Measurements from ENCODE around the gene PEX6. TPM values are rescaled to one million over a fixed set of nuclear protein-coding genes. Genes with fewer than 3 reads are reported as not detected.

PEX6 gene
- total RNA-seq, 2 donors from 2014 or later = 7.9 to 13.8 TPM

GRCh38 chr6:42978487-42978838 is 518 bp downstream of the PEX6 start:
- DNase-seq (ENCODE audit: low spot score in 2 of 2) (peak in 1 of 2 donors; percentile 60), ATAC-seq (peak in 1 of 2 donors; percentile 12)
- Mint-ChIP-seq H3K9me3 (no peaks in the 10 kb centered on the region), H3K27ac (peak overlapping the region; percentile 90 to 92), H3K36me3 (peaks cover 5 to 16% of the 10 kb centered on the region in 2 donors)

- ATAC-seq = no peak
- peak overlapping the region; percentile 41 to 44 for H3K27ac Mint-ChIP-seq
- H3K9me3 Mint-ChIP-seq = no peaks in the 10 kb centered on the region
These were observed 4.0 kb downstream of the PEX6 start for GRCh38 chr6:42974919-42975505.

GRCh38 chr6:42973926-42974325 is 5.1 kb downstream of the PEX6 start:
- H3K9me3 Mint-ChIP-seq = no peaks in the 10 kb centered on the region
- H3K36me3 Mint-ChIP-seq = peaks cover 5 to 22% of the 10 kb centered on the region in 2 donors
- ATAC-seq = no peak
- peak overlapping the region in 1 of 2 donors; percentile 60 for H3K27ac Mint-ChIP-seq
- no peak for DNase-seq (ENCODE audit: low spot score in 2 of 2)

More at GRCh38 chr6:42974919-42975505, 4.0 kb downstream of the PEX6 start:
- no peak for DNase-seq (ENCODE audit: low spot score in 2 of 2)
- peaks cover 5 to 22% of the 10 kb centered on the region in 2 donors for H3K36me3 Mint-ChIP-seq

- no peak for ATAC-seq
- peaks cover 0 to 13% of the 10 kb centered on the region in 2 donors for H3K36me3 Mint-ChIP-seq
- DNase-seq (ENCODE audit: low spot score in 2 of 2) = no peak
- no peaks in the 10 kb centered on the region for H3K9me3 Mint-ChIP-seq
- peak overlapping the region; percentile 11 to 70 for H3K27ac Mint-ChIP-seq
These were observed 7.1 kb downstream of the PEX6 start for GRCh38 chr6:42971746-42972327.

DNA sequence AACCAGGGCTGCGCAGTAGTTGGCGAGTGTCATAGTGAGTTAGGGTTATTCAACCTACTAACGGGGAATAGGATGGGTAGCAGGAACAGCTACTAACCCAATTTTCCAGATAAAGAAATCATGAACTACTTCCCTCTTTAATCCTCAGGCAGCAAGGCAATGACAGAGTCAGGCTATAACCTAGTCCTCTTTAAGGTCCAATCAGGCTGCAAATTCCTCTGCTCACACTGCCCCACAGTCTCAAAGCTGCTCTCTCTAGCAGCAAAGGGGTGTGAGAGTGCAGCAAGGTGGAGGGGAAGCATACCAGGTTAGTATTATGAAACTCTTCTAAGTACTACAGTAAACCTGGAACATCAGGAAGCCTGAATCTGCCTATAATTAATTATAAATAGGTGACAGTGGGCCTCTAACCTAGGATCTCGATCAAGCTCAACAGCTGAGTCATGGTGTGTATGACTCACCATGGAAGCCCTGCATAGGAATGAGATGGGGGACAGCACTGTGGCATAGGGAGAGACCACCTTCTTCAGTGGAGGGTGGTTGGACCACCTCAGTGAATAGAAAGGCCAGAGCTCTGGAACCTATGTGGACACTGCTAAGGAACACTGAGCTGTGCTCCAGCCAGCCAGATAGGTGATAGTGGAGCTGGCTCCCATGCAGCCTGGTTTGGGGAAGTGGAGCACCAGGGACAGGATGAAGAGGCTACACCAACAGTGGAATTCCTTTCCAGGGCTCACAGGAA is 7.9 kb downstream of the PEX6 start:
- no peaks in the 10 kb centered on the region for H3K9me3 Mint-ChIP-seq
- peak overlapping the region; percentile 11 to 50 for H3K27ac Mint-ChIP-seq
- peaks cover 0 to 6% of the 10 kb centered on the region in 2 donors for H3K36me3 Mint-ChIP-seq
- no peak for DNase-seq (ENCODE audit: low spot score in 2 of 2)
- ATAC-seq = peak; percentile 59 to 65

GRCh38 chr6:42969934-42970333 is 9.0 kb downstream of the PEX6 start:
- no peak for ATAC-seq
- H3K36me3 Mint-ChIP-seq = peaks cover 0 to 6% of the 10 kb centered on the region in 2 donors
- H3K9me3 Mint-ChIP-seq = no peaks in the 10 kb centered on the region
- no peak for DNase-seq (ENCODE audit: low spot score in 2 of 2)
- H3K27ac Mint-ChIP-seq = peak overlapping the region in 1 of 2 donors; percentile 65

DNA sequence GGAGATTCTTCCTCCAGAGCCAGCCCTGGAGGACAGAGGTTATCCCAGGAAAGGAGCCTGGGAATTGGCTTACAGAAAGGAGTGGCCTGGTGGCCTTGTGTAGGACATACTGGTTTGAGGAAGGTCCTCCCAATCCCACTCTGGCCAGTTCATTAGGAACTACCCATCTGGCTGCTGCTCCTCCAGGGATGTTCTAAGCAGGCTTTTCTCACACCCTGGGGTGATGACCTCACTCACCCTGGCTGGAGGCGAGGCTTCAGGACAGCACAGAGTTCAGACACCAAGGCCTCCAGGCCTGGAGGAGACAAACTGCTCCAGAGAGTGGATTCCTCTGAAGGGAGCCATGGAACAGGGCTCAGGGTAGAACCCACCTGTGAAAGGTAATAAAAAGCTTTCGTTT is 9.6 kb downstream of the PEX6 start:
- Mint-ChIP-seq H3K36me3 (peaks cover 0 to 6% of the 10 kb centered on the region in 2 donors), H3K9me3 (no peaks in the 10 kb centered on the region), H3K27ac (no peak overlapping the region)
- ATAC-seq (no peak), DNase-seq (ENCODE audit: low spot score in 2 of 2) (no peak)

GRCh38 chr6:42968783-42969182 is 10.2 kb downstream of the PEX6 start:
- no peak for DNase-seq (ENCODE audit: low spot score in 2 of 2)
- H3K36me3 Mint-ChIP-seq = peaks cover 0 to 6% of the 10 kb centered on the region in 2 donors
- no peaks in the 10 kb centered on the region for H3K9me3 Mint-ChIP-seq
- H3K27ac Mint-ChIP-seq = peak overlapping the region in 1 of 2 donors; percentile 19
- no peak for ATAC-seq

GRCh38 chr6:42968126-42968701 is 10.8 kb downstream of the PEX6 start:
- DNase-seq (ENCODE audit: low spot score in 2 of 2) = no peak
- H3K27ac Mint-ChIP-seq = peak overlapping the region; percentile 19 to 44
- H3K36me3 Mint-ChIP-seq = peaks cover 0 to 6% of the 10 kb centered on the region in 2 donors
- no peak for ATAC-seq
- no peaks in the 10 kb centered on the region for H3K9me3 Mint-ChIP-seq

DNA sequence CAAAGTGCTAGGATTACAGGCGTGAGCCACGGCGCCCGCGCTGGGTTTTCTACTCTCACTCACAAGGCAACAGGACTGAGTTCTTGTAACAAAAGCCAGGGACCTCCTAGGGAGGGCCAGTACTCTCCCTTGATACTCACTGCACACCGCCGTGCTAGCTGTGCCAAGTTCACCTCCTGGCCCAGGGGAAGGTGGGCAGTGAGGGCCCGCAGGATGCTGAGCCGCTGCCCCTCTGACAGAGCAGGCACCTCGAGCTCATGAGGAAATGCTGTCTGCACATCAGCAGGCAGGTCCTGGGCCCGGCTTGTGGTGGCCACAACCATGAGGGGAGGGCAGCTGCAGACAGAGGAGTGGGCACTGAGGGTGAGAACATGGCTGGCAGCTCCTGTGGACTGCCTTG is 11.8 kb downstream of the PEX6 start:
- Mint-ChIP-seq H3K27ac (no peak overlapping the region), H3K9me3 (no peaks in the 10 kb centered on the region), H3K36me3 (peaks cover 0 to 6% of the 10 kb centered on the region in 2 donors)
- DNase-seq (ENCODE audit: low spot score in 2 of 2) (no peak), ATAC-seq (no peak)

DNA sequence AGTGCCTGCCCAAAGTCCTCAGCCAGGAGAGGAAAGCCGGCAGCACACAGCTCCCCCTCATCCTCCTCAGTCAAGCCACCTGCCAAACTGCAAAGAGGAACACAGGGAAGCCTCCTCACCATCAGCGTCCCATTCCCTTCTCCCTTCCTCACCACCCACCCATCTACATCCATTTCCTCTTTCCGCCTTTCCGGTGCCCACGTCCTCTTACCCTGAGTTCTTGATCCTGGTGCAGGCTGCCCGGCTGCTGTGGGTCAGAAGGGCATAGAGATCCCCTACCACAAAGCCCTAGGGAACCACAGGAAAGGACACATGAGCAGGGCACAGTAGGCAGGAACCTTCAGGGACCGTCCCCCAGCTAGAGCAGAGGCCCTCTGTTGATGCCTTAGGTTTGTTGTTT is 12.4 kb downstream of the PEX6 start:
- H3K36me3 Mint-ChIP-seq = peaks cover 0 to 2% of the 10 kb centered on the region in 2 donors
- H3K9me3 Mint-ChIP-seq = no peaks in the 10 kb centered on the region
- DNase-seq (ENCODE audit: low spot score in 2 of 2) (no peak), ATAC-seq (no peak)
- peak overlapping the region in 1 of 2 donors; percentile 55 for H3K27ac Mint-ChIP-seq

DNA sequence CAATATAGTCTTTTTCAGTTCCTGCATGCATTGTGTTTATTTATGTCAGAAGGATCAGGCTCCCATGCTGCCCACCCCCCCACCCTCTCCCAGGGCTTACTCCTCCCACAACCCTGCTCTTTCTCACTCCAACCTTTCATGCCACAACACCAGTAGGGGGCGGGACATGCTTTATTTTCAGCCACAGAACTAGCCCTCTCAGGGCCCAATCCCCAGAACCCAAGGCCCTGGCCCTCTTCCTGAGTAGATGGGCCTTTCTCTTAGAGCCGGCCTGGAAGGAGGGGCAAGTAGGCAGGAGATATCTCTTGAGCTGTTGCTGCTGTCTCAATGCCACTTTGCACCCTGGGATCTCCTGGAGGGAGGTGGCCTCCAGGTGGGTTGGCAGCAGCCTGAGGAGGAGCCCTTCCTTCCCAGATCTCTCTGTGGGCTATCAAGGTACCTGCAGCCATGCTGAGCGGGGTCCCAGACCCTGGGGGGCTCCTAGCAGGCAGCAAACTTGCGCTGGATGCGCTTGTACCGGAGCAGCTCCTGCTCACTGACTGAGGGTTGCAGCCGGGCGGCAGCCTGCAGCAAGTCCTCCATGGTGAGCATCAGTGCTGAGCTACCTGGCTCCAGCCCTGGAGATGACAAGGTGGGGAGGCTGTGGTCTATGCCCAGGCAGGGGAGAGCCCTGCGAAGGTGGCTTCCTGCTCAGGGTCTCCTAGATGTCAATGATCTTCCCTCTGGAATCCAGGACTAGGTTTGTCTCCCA is 15.0 kb downstream of the PEX6 start:
- DNase-seq (ENCODE audit: low spot score in 2 of 2) (peak in 1 of 2 donors; percentile 47), ATAC-seq (peak; percentile 56 to 60)
- H3K9me3 Mint-ChIP-seq = no peaks in the 10 kb centered on the region
- no peaks in the 10 kb centered on the region for H3K36me3 Mint-ChIP-seq
- no peak overlapping the region for H3K27ac Mint-ChIP-seq

DNA sequence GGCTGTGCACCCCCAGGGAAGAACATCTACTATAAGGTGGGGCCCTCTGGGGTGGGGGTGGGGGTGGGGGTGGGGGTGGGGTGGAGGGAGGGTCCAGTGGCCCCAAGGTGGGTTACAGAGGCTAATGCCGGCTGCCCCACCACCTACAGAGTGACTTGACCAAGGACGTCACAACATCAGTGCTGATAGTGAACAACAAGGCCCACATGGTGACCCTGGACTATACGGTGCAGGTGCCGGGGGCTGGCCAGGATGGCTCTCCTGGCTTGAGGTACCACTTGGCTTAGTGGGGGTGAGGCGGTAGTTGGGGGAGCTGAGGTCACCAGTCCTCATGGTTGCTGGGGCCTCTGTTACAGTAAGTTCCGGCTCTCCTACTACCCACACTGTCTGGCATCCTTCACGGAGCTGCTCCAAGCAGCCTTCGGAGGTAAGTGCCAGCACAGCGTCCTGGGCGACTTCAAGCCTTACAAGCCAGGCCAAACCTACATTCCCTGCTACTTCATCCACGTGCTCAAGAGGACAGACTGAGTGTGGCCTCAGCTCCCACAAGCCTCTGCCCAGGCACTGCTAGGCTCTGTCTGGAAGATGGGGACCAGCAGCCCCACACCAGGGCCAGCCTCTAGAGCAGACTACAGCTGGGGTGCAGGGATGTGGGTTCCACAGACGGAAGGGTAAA is 15.7 kb downstream of the PEX6 start:
- peak in 1 of 2 donors; percentile 6 for ATAC-seq
- DNase-seq (ENCODE audit: low spot score in 2 of 2) = no peak
- Mint-ChIP-seq H3K9me3 (no peaks in the 10 kb centered on the region), H3K27ac (no peak overlapping the region), H3K36me3 (no peaks in the 10 kb centered on the region)

DNA sequence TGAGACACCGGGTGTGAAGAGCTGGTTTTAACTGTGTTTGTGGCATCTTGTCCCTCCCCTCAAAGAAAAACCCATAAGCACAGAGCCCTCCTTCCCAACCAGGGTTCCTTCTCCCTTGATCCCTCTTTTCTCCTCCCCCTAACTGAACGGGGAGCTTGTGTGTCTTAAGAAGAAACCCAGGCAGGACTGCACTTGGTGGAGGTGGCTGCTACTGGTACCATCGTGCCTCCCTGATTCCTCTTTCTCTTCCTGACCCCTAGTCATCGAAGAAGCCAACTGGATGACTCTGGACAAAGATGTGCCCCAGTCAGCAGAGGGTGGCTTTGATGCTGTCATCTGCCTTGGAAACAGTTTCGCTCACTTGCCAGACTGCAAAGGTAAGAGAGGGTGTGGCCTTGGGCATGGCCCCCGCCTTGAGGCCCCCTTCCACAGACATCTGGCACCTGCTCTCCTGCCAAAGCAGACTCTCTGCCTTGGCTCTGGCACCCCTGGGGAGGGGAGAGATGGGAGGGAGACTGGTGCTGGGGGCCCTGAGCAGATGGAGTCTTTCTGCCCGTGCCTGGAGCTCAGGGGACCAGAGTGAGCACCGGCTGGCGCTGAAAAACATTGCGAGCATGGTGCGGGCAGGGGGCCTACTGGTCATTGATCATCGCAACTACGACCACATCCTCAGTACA is 16.3 kb downstream of the PEX6 start:
- Mint-ChIP-seq H3K9me3 (no peaks in the 10 kb centered on the region), H3K36me3 (no peaks in the 10 kb centered on the region), H3K27ac (no peak overlapping the region)
- ATAC-seq = no peak
- DNase-seq (ENCODE audit: low spot score in 2 of 2) = no peak

GRCh38 chr6:42962096-42962495 is 16.9 kb downstream of the PEX6 start:
- Mint-ChIP-seq H3K9me3 (no peaks in the 10 kb centered on the region), H3K27ac (no peak overlapping the region), H3K36me3 (no peaks in the 10 kb centered on the region)
- no peak for ATAC-seq
- no peak for DNase-seq (ENCODE audit: low spot score in 2 of 2)

- no peak for ATAC-seq
- H3K27ac Mint-ChIP-seq = peak overlapping the region in 1 of 2 donors; percentile 34
These were observed 17.9 kb downstream of the PEX6 start for GRCh38 chr6:42961020-42961470.

More at GRCh38 chr6:42961020-42961470, 17.9 kb downstream of the PEX6 start:
- no peak for DNase-seq (ENCODE audit: low spot score in 2 of 2)
- Mint-ChIP-seq H3K9me3 (no peaks in the 10 kb centered on the region), H3K36me3 (no peaks in the 10 kb centered on the region)
